ENCODE data around the gene C1QTNF4.

GRCh38 chr11:47593934-47594855 lies at the start of gene C1QTNF4:
- no peak for TF ChIP-seq MAX (CRISPR knock-in tag; IDR thresholded peaks at IDR 0.05)
- no peak for TF ChIP-seq ZNF354B (CRISPR knock-in tag; IDR thresholded peaks at IDR 0.05)
- no peak for TF ChIP-seq CTCF (IDR thresholded peaks at IDR 0.05 in 2 of 3, conservative IDR thresholded peaks at IDR 0.05 in 1 of 3; ENCODE audit: insufficient read depth in 2 of 3, low read depth in 1 of 3, low read length in 3 of 3)
- TF ChIP-seq ZBTB33 (CRISPR knock-in tag; IDR thresholded peaks at IDR 0.05): no peak
- no peak for TF ChIP-seq UBTF (IDR thresholded peaks at IDR 0.05; ENCODE audit: borderline replicate concordance in 1 of 2, low read depth in 2 of 2, low read length in 2 of 2)
- no peak for TF ChIP-seq IRF9 (tag; IDR thresholded peaks at IDR 0.05)

Measured in K562 (cell line).